Loucy (cell line): ENCODE measurements around the gene KSR2.

Experiments used
- CTCF ChIP-seq: fragments of 200-600 bp; sonication (generic); conservative IDR thresholded peaks from 2 replicates; pipeline ENCODE4 v1.5.1; 2014; ENCODE audit warnings: mild to moderate bottlenecking, antibody characterized with exemption, low read length
- EZH2phosphoT487 ChIP-seq: fragments of 200-600 bp; IDR thresholded peaks from 2 replicates; pipeline ENCODE4 v1.6.1; 2018; ENCODE audit warnings: antibody characterized with exemption, mild to moderate bottlenecking, moderate library complexity, borderline replicate concordance

DNA sequence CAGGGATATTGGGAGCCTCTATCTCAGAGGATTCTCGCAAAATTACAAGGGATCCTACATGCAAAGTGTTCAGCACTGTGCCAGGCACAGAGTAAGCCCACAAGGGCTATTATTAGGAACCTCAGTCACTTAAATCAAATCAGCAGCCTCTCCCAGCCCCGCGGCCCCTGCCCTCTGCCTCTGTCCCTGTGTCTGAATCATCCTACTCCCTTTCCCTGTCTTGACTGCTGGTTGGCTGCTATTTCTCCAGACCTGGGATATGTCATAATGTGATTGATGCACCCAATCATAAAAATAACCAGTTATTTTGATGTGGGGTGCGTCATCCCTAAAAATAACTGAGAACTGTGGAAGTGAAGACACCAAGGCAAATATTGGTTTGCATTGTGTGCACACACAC is 176.3 kb downstream of the KSR2 start:
- TF ChIP-seq EZH2phosphoT487: no peak
- TF ChIP-seq CTCF: no peak
